Choroid plexus epithelial cell (primary cell): Measurements from ENCODE around the gene C12orf56.
A peak's percentile ranks its signal among the peaks of the same experiment; 100 is the strongest.

Experiments
- DNase-seq: peaks from one replicate; pipeline ENCODE4 v3.0.0-alpha.2; 2010; ENCODE audit warnings: low read depth
- H3K4me3 ChIP-seq: 2 replicates; pipeline ENCODE4 v1.5.1; 2011; ENCODE audit warnings: low read depth, mild to moderate bottlenecking, control low read depth, low read length, moderate library complexity
- CTCF ChIP-seq: conservative IDR thresholded peaks from 2 replicates; pipeline ENCODE4 v1.5.1; 2011; ENCODE audit warnings: low read depth, mild to moderate bottlenecking, control low read depth, inconsistent platforms, low read length, moderate library complexity

C12orf56 gene

DNA sequence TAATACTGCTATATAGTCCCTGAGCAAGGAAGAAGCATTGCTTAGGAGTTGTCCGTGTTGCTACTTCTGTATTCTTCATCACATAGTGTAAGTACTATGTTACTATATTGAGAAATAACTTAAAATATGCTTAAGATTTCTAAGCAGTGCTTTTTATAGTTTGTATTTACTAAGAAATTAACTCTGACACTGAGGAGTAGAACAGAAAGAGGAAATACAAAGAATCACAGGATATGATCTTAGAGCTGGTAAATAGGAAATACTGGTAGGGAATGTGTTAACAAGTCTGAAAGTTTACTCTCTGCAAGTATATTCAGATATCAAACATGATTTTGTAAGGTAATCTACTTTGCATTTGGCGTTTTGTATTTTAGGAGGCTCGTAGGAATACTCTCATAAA, 29.1 kb upstream of the C12orf56 start:
- no peak for DNase-seq
- TF ChIP-seq CTCF, result no peak
- no peak overlapping the region for H3K4me3 ChIP-seq

- no peak for TF ChIP-seq CTCF
- DNase-seq, result no peak
- H3K4me3 ChIP-seq, result no peak overlapping the region
Observed at GRCh38 chr12:64418209-64418608, 27.7 kb upstream of the C12orf56 start.

- no peak for TF ChIP-seq CTCF
- no peak for DNase-seq
- no peak overlapping the region for H3K4me3 ChIP-seq
Observed at GRCh38 chr12:64413884-64414283, 23.3 kb upstream of the C12orf56 start.

- no peak for TF ChIP-seq CTCF
- DNase-seq, result peak; percentile 26
- no peak overlapping the region for H3K4me3 ChIP-seq
Observed at GRCh38 chr12:64412459-64412858, 21.9 kb upstream of the C12orf56 start.

DNA sequence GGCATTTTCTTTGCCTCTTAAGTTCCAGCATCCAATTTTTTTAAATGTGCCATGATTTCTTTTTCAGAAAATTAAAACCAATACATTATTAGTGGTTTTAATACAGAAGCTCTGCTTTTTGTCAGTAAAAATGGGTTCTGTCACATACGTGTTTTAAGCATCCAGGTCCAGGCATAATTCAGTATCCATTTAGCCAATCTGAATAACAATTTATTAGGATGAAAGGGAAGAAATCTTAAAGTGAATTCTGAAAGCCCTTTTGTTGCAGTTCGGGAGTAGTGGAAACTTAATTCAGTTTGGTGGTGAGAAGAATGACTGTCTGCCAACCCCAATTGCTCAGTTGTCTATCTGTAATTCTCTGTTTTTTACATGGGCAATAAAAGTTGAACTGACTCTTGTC, 20.9 kb upstream of the C12orf56 start:
- no peak overlapping the region for H3K4me3 ChIP-seq
- no peak for DNase-seq
- no peak for TF ChIP-seq CTCF

DNA sequence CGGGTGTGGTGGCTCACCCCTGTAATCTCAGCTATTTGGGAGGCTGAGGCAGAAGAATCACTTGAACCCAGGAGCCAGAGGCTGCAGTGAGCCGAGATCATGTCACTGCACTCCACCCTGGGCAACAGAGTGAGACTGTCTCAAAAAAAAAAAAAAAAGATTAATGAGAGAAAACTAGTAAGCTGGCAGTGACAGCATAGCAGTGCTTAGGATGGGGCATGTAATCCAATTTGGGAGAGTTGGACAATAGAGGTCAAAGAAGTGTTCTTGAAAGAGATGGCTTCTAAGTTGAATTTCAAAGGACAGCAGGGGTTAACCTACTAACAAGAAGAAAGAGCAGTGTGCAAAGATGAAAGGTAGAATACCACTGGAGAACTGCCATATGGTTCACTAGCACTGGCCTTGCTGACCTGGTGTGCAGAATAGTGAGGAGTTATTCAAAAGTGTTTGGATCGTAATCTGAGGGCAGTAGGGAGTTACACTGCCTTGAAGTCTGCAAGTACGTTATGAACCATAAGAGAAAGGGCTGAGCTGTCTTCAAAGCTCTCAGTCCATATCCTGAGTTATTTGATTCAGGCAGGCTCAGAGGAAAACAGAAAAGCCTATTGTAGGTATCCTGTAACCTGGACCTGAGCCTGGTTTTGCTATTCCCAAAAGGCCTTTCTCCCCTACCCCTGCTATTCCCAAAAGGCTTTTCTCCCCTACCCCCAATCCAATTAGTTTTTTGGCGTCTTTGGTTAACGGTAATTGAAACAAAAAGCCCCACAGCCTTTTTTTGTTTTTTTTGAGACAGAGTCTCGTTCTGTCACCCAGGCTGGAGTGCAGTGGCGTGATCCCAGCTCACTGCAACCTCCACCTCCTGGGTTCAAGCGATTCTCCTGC, 17.0 kb upstream of the C12orf56 start:
- no peak for TF ChIP-seq CTCF
- DNase-seq, result no peak
- H3K4me3 ChIP-seq, result no peak overlapping the region
